GM19239 (cell line): Measurements from ENCODE around the gene FOS.
"Not testable (repeated sequence)": the region's sequence is repeated elsewhere in the genome, so short reads cannot be mapped to it uniquely, and the experiment has no call there.

Experiments
- DNase-seq: peaks from one replicate; pipeline ENCODE4 v3.0.0; 2011; ENCODE audit warnings: low spot score; ENCODE audit not compliant: insufficient read length
- FAIRE-seq: peaks from 2 replicates; lab custom pipeline; 2011; peaks lifted over from hg19 to GRCh38; lab: Jason Lieb, UNC

The FOS gene

DNA sequence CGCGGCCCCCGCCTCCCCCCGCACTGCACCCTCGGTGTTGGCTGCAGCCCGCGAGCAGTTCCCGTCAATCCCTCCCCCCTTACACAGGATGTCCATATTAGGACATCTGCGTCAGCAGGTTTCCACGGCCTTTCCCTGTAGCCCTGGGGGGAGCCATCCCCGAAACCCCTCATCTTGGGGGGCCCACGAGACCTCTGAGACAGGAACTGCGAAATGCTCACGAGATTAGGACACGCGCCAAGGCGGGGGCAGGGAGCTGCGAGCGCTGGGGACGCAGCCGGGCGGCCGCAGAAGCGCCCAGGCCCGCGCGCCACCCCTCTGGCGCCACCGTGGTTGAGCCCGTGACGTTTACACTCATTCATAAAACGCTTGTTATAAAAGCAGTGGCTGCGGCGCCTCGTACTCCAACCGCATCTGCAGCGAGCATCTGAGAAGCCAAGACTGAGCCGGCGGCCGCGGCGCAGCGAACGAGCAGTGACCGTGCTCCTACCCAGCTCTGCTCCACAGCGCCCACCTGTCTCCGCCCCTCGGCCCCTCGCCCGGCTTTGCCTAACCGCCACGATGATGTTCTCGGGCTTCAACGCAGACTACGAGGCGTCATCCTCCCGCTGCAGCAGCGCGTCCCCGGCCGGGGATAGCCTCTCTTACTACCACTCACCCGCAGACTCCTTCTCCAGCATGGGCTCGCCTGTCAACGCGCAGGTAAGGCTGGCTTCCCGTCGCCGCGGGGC is at the start of gene FOS:
FOS (plus strand) TSS at position 407 of the 731 bp plus-strand sequence; CDS start at position 562, 155 bp downstream.
- peak; percentile 81 for FAIRE-seq
- peak; percentile 98 for DNase-seq

DNA sequence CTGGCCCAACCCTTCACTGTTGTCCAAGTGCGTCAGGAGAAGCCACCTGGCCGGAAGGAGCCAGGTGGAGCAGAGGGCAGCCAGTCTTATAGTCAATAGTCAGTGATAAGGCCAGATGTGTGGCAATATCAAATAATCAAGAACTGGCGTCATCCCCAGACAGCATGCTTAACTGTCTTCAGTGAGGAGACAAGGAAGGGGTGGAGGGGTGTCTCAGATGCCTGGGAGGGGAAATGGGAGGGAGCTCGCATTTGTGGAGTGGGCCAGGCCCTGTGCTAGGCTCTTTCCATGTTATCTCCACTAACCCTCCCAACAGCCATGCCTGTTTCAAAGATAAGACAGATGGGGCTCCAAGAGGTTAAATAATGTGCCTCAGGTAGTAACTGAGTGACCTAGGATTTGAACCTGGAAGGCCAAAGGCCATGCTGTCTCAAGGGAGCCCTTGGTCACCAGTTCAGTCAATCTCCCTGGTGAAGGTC is 48.9 kb upstream of the FOS start:
- FAIRE-seq (peak; percentile 18), DNase-seq (no peak)

DNA sequence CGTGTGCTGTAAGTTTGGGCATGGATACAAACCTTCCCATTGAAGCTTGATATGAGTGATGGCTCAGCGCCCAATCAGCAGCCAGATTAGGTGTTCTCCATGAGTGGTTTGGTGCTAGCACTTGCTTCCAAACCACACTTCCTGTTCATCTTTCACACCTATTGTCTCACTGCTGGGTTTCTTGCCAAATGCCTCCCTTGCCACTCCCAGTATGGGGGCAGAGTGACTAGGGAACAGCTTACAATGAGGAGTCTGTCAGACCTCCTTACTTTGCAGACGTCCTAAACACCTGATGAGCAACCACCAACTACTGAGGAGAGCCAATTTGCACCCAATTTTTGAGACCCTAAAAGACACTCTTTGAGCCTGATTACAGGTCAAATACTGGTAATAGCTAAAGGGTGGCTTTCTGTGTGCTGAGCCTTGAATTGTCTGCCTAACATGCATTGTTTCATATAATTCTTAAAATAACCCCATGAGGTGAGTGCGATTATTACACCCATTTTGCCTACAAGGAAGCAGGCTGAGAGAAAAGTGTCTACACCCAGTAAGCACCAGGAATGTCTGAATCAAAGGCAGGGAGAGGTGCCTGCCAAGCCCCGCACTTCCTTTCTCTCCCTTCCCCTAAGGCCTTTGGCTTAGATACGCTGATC is 48.4 kb upstream of the FOS start:
- peak; percentile 99 for FAIRE-seq
- peak; percentile 36 for DNase-seq

DNA sequence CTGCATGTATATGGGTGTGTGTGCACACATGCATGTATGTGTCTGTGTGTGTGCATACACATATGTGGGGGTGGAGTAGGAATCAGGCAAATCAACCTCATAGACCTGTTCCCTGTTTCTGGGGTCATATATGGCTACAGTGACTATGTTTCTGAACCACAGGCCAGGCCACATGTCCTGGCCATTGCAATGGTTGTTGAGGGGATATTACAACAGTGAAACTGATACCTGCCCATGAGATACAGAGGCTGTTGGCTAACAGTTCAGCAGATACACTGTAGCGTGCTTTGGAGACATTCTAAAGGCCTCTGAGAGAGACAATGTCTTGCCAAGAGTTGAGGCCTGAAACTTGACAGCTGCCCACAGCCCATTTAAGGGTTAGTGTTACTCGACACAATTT is 47.3 kb upstream of the FOS start:
- no peak for FAIRE-seq
- no peak for DNase-seq

DNA sequence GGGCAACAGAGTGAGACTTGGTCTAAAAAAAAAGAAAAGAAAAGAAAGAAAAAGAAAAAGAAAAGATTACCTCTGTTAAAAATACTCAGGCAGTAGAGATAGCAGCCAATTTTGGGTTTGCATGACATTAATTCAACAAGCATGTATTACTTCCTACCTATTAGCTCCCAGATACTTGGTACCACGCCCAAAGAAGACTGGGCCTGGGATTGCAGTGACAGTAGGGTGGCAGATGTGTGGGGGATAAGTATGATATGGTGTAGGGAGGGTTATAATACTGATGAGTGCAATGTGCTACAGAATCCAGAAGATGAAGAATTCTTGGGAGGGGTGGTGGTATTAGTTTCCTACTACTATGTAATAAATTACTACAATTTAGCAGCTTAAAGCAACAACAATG is 46.4 kb upstream of the FOS start:
- FAIRE-seq (no peak), DNase-seq (no peak)

DNA sequence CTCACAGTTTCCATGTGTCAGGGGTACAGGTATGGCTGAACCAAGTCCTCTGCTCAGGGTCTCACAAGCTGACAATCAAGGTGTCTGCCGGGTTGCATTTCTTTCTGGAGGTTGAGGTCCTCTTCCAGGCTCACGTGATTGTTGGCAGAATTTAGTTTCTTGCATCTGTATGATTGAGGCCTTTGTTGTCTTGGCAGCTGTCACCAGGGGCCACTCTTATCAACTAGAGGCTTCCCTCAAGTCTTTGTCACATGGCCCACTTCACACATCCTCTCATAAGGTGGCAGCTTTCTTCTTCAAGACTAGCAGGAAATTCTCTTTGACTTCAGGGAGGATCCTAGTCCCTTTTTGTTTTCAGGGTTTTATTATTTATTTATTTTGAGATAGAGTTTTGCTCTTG is 46.0 kb upstream of the FOS start:
- DNase-seq (no peak), FAIRE-seq (no peak)

DNA sequence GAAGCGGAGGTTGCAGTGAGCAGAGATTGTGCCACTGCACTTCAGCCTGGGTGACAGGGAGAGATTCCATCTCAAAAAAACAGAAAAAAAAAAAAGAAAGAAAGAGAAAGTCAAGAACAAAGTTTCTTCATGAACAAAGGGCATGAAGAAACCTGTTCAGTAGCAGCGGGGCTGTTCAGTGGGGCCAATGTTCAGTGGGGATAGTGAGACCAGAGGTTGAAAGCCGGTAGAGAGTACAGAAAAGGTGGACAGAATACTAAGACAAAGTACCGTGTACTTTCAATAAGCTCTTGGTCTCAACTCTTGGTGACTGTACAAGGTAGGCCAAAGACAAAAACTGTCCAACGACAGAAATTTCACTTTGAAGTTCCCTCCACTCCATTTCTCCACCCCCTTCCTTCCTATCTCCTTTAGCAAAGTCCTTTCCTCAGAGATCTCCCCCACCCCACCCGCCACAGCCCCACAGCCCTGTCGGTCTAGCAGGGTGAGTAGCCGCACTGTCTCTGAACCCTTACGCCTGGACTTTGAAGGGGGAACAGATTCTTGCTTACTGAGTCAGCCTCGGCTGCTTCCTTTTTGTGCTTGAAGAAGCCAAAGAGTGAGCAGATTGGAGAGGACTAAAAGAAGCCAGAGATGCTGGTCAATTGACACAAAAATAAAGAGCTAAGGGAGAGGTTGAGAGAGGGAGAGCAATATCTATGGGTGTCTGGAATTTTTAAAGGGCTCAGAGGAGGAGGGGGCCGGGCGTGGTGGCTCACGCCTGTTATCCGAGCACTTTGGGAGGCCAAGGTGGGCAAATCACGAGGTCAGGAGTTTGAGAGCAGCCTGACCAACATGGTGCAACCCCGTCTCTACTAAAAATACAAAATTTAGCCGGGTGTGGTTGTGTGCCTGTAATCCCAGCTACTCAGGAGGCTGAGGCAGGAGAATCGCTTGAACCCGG is 44.2 kb upstream of the FOS start:
- DNase-seq (no peak), FAIRE-seq (no peak)

DNA sequence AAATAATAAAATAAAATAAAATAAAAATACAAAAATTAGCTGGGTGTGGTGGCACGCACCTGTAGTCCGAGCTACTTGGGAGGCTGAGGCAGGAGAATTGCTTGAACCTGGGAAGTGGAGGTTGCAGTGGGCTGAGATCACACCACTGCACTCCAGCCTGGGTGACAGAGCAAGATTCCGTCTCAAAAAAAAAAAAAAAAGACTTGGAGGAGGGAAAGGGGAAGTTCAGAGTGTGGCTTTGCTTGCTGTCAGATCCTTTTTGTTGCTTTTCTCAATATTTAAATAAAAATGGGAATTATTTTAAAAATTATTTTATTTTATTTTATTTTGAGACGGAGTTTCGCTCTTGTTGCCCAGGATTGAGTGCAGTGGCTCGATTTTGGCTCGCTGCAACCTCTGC is 43.4 kb upstream of the FOS start:
- not testable (repeated sequence) for FAIRE-seq, DNase-seq

DNA sequence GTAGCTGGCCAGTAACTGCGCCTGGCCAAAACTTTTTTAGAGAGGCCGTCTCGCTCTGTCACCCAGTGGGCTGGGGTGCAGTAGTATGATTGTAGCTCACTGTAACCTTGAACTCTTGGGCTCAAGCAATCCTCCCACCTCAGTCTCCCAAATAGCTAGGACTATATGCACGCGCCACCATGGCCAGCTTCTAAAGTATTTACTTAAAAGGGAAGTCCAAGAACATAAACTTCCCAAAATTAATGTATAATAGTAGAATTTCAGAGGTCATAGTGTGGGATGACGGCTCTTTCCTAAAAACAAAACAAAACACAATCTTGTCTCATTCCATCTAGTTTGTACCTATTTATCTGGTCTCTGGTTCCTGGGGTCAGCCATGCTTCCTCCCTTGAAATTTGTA is 42.2 kb upstream of the FOS start:
- DNase-seq (no peak), FAIRE-seq (no peak)

DNA sequence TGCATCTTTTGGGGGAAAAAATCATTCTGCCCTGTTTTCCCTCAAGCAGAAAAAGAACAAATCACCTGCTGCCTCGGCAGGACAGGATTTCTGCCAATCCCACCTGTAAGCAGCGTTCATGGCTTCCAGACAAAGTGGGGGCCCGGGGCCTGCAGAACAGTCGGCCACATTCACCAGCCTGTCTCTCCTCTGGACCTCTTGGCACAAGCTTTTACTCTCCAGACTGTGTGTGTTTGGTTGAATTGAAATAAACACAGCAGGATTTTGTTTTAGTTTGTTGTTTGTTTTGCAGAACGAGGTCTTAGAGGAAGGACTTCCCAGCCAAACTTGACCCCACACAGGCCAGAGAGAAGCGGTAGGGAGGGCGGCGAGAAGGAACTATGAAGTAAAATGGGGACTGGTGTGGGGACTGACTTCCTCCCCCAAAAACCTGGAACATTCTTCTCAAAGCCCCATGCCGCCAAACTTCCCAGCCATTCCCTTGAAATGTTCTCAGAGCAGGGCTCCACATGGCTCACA is 41.7 kb upstream of the FOS start:
- no peak for DNase-seq
- FAIRE-seq = no peak

DNA sequence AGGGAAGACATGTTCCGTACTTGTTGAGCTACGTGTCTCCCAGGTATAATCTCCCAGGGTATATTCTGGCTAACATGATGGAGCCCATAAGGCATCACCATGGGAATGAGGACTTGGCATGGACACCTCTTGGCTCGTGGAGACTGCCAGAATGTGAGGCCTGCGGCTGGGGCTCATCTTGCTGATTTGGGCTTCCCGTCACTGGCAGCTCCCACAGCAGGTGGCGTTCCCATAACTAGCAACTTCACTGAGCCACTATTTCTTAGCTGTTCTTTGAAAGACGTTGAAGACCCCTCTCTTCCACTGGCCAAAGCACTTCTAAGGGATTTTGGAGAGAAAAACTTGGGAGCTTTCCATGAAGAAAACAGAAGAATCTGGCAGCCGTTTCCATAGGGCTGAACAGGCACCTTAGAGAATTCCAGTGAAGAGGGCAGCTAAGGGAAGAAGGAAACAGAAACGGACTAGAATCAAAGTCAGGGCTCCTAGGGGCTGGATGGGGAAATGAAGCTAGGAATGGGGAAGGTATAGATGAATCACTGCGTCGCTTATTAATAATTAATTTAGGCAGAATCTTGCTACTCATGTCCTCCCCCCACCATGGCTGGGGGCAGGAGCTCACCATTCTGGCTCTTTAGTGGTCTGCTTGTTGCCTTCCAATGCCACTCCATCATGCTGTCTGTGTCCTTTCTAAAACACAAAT is 39.7 kb upstream of the FOS start:
- FAIRE-seq (no peak), DNase-seq (no peak)

DNA sequence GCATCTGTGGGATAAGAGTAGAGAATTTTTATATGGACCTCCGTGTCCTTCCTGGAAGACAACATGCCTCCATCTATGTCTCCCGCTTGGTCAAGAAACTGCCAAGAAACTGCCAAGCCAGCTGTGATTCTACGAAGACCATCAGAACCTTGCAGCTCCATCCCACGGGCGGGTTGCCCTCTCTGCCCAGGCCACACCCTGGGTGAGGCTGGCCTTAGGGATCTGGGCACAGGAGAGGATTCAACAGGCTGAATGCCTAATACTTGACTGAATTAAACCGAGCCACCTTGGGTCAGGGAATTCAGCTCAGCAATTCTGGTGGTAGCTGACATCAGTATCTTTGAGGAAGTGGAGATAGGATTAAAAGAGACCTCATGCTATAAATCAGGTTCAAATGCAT is 37.8 kb upstream of the FOS start:
- no peak for DNase-seq
- FAIRE-seq = no peak

DNA sequence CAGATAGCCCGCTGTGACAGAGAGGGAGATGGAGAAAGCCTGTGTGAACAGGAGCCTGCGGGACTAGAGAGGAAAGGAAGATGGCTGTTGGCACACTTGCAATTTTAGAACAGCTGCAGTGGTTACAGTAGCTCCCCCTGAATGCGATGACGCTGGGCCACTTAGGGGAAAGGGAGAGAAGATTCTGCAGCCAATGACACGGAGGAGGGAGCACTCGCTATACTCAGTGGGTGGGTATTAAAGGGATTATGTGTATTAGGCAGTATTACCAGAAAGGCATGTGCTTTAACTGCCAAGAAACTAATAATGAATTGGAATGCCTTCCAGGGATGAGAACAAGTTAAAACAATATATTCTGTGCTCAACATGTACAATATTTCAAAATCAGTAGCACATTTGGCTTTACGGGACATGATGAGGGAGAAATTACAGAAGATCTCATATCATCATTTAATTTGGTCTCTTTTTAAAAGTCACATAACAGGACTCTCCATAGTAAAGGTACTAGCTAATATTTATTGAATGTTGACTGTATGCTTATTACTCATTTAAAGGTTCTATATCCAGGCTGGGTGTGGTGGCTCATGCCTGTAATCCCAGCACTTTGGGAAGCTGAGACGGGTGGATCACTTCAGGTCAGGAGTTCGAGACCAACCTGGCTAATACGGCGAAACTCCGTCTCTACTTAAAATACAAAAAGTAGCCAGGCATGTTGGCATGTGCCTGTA is 35.9 kb upstream of the FOS start:
- FAIRE-seq (no peak), DNase-seq (no peak)

DNA sequence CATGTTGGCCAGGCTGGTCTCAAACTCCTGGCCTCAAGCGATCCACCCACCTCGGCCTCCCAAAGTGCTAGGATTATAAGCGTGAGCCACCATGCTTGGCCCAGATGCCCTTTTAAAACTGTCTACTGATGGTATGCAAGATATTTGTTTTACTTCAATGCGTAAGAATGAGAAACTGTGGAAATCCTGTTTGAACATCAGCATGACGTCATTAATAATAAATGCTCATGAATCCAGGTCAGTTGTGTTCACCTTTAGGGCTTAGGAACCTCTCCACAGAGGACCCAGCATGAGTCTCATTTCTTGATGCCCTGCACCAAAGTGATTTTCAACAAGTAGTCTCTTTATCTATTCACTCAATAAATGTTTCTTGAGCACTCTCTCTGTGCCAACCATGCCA is 34.5 kb upstream of the FOS start:
- FAIRE-seq = no peak
- DNase-seq = no peak

DNA sequence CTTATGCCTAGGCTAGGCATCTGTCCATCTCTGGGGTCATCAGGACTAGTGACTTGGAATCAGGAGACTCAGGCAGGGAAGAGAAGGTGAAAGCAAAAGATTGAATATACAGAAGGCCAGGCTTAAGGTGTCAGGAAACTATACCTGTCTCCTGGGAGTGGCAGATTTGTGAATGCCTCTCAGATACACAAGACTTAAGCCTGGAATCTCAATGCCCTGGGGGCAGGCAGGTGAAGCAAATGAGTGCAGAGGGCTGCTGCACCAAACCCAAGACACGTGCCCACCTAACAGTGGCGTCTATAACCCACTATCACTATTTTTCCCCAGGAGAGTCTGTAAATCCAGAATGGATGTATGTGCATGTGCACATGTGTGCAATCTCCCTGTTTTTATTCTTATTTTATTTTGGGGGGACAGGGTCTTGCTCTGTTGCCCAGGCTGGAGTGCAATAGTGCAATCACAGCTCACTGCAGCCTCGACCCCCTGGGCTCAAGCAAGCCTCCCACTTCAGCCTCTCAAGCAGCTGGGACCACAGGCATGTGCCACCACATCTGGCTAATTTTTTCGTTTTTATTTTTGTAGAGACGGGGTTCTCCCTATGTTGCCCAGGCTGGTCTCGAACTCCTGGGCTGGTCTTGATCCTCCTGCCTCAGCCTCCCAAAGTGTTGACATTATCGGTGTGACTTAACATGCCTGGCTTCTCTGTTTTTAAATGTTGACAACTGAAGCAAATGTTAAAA is 31.9 kb upstream of the FOS start:
- no peak for DNase-seq
- no peak for FAIRE-seq

DNA sequence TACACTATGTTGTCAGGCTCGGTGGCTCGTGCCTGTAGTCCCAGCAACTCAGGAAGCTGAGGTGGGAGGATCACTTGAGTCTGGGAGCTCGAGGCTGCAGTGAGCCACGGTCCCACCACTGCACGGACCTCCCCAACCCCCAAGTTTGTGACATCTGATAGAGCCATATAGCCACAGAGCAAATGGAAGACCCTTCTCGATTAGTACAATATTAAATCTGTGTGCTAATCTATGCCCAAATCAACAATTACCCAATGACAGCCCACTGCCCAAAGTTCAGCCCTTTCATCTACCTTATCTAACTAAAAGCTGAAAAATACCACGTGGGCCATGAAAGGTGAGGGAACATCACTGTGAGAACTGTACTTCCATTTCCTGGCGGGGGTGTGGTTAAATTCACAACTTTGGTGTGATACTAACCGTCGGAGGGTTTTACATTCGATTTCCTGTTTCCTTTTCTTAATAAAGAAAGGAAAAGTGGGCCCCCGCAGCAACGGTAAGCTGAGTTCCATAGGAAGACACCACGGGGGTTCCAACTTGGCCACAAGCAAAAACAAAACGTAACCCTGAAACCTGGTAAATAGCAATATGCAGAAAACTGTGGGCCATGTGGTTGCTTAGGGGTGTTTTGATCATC is 31.2 kb upstream of the FOS start:
- DNase-seq (peak; percentile 15), FAIRE-seq (peak; percentile 88)

DNA sequence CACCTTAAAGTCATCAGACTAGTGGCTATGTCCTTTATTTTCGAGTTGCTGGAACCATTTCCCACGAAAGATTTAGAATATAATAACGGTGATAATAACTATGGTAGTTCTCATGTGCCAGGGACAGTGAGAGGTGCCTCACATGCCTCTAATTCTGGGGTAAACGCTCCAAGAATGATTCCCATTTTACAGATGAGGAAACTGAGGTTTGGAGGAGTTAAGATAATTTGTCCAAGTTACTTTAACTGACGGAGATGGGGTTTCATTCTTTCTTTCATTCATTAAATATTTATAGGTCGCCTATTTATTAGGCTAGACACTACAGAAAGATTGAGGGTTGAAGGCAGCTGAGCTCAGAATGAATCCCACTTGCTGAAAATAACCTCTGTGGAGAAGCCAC is 30.7 kb upstream of the FOS start:
- no peak for FAIRE-seq
- no peak for DNase-seq
